HEK293 (cell line): ENCODE results near the gene VIPR2.
A peak's percentile ranks its signal among the peaks of the same experiment; 100 is the strongest.

Source experiments
- CTCF ChIA-PET: fragments of 350-600 bp; formaldehyde crosslinking; extraction: SDS; loops from one replicate; lab custom pipeline; 2021; ENCODE audit warnings: antibody characterized with exemption; lab: Yijun Ruan, JAX
- POLR2A ChIA-PET: fragments of 300-600 bp; formaldehyde crosslinking; extraction: SDS; loops from one replicate; lab custom pipeline; 2020; ENCODE audit warnings: antibody characterized with exemption, inconsistent platforms; lab: Yijun Ruan, JAX
- H3K27ac ChIP-seq: fragments of 200-500 bp; sonication (Bioruptor generic); 2 replicates; pipeline ENCODE4 v1.5.1; 2014; ENCODE audit warnings: low read depth, low read length, control low read depth, inconsistent platforms; ENCODE audit errors: extremely low read depth
- H3K36me3 ChIP-seq, 2 experiments: fragments of 200-500 bp in 1 of 2; sonication (Bioruptor generic) in 1 of 2; 1 replicate in 1 of 2; 2 replicates in 1 of 2; pipeline ENCODE4 v1.5.1; 2014 to 2017; ENCODE audit warnings: inconsistent platforms in 2 of 2, low read length in 2 of 2; ENCODE audit not compliant: control insufficient read depth in 2 of 2, insufficient read depth in 1 of 2
- H3K4me1 ChIP-seq: fragments of 200-500 bp; sonication (Bioruptor generic); 2 replicates; pipeline ENCODE4 v1.5.1; 2014; ENCODE audit warnings: mild to moderate bottlenecking, low read length, inconsistent platforms; ENCODE audit not compliant: control insufficient read depth, insufficient read depth
- H3K4me3 ChIP-seq: 2 replicates; pipeline ENCODE4 v1.5.1; 2011; ENCODE audit warnings: low read depth, mild to moderate bottlenecking, control low read depth, low read length, moderate library complexity
- H3K9me3 ChIP-seq: fragments of 200-500 bp; sonication (Bioruptor generic); 2 replicates; pipeline ENCODE4 v1.5.1; 2014; ENCODE audit warnings: low read depth, low read length, inconsistent platforms; ENCODE audit not compliant: control insufficient read depth, insufficient read depth
- BCL11A ChIP-seq: fragments of 450-650 bp; formaldehyde crosslinking; IDR thresholded peaks from 2 replicates; pipeline ENCODE4 v1.5.1; 2016; ENCODE audit warnings: low read depth, missing biosample characterization, missing genetic modification characterization
- HOXC10 ChIP-seq: sonication (generic); formaldehyde crosslinking; IDR thresholded peaks from 2 replicates; pipeline ENCODE4 v1.8.1; 2023; ENCODE audit warnings: mild to moderate bottlenecking, missing genetic modification reagents
- IKZF3 ChIP-seq: fragments of 450-650 bp; IDR thresholded peaks from 2 replicates; pipeline ENCODE4 v1.5.0; 2018; ENCODE audit warnings: missing biosample characterization, mild to moderate bottlenecking, missing genetic modification characterization, moderate library complexity
- KLF1 ChIP-seq: fragments of 450-650 bp; formaldehyde crosslinking; IDR thresholded peaks from 2 replicates; pipeline ENCODE4 v1.5.1; 2016; ENCODE audit warnings: missing biosample characterization, missing genetic modification characterization
- REST ChIP-seq: fragments of 450-650 bp; formaldehyde crosslinking; IDR thresholded peaks from 2 replicates; pipeline ENCODE4 v1.5.1; 2016; ENCODE audit warnings: missing biosample characterization, missing genetic modification characterization
- ZBTB6 ChIP-seq: fragments of 450-650 bp; formaldehyde crosslinking; IDR thresholded peaks from 2 replicates; pipeline ENCODE4 v1.5.1; 2017; ENCODE audit warnings: missing biosample characterization, missing genetic modification characterization
- ZFP69B ChIP-seq: fragments of 450-650 bp; formaldehyde crosslinking; IDR thresholded peaks from 2 replicates; pipeline ENCODE4 v1.5.1; 2016; ENCODE audit warnings: missing biosample characterization, missing genetic modification characterization
- ZNF184 ChIP-seq: fragments of 450-650 bp; IDR thresholded peaks from 2 replicates; pipeline ENCODE4 v1.5.1; 2018; ENCODE audit warnings: missing biosample characterization, mild to moderate bottlenecking, missing genetic modification characterization
- ZNF214 ChIP-seq: fragments of 450-650 bp; formaldehyde crosslinking; IDR thresholded peaks from 2 replicates; pipeline ENCODE4 v1.5.1; 2017; ENCODE audit warnings: missing biosample characterization, mild to moderate bottlenecking, missing genetic modification characterization, borderline replicate concordance
- ZNF274 ChIP-seq, 2 experiments: fragments of 200-500 bp in 1 of 2; fragments of 450-650 bp in 1 of 2; sonication (Bioruptor generic) in 1 of 2; formaldehyde crosslinking in 1 of 2; IDR thresholded peaks; 2 replicates each; pipeline versions ENCODE4 v1.5.1 to v1.6.1; 2014 to 2016; ENCODE audit warnings: borderline replicate concordance in 1 of 2, inconsistent platforms in 1 of 2, low read length in 1 of 2, missing biosample characterization in 1 of 2, missing genetic modification characterization in 1 of 2
- ZNF366 ChIP-seq: fragments of 450-650 bp; formaldehyde crosslinking; conservative IDR thresholded peaks from 2 replicates; pipeline ENCODE4 v1.5.1; 2016; ENCODE audit warnings: missing biosample characterization, missing genetic modification characterization
- ZNF416 ChIP-seq: fragments of 450-650 bp; formaldehyde crosslinking; IDR thresholded peaks from 2 replicates; pipeline ENCODE4 v1.5.1; 2016; ENCODE audit warnings: missing biosample characterization, missing genetic modification characterization
- ZNF423 ChIP-seq: fragments of 450-650 bp; formaldehyde crosslinking; IDR thresholded peaks from 2 replicates; pipeline ENCODE4 v1.5.1; 2016; ENCODE audit warnings: missing biosample characterization, missing genetic modification characterization
- ZNF639 ChIP-seq: fragments of 450-650 bp; formaldehyde crosslinking; IDR thresholded peaks from 2 replicates; pipeline ENCODE4 v1.5.1; 2016; ENCODE audit warnings: missing biosample characterization, missing genetic modification characterization
- ZNF76 ChIP-seq: fragments of 450-650 bp; formaldehyde crosslinking; IDR thresholded peaks from 2 replicates; pipeline ENCODE4; 2016; ENCODE audit warnings: low read depth, missing biosample characterization, missing genetic modification characterization, borderline replicate concordance

The VIPR2 gene

GRCh38 chr7:159028508-159029401 lies 115.9 kb downstream of the VIPR2 start:
- Histone ChIP-seq H3K27ac (no peak overlapping the region), H3K36me3 (no peaks in the 10 kb centered on the region), H3K9me3 (no peaks in the 10 kb centered on the region), H3K4me3 (no peak overlapping the region)
- no peak for TF ChIP-seq ZNF423 (tag by site-specific recombination)
- TF ChIP-seq ZFP69B (tag by site-specific recombination) = no peak
- no peak for TF ChIP-seq ZNF214
- no peak for TF ChIP-seq ZNF416
- TF ChIP-seq ZNF639 (tag by site-specific recombination) = no peak
- no peak for TF ChIP-seq ZNF76 (tag by site-specific recombination)
- no peak for TF ChIP-seq ZNF184 (tag by site-specific recombination)
- TF ChIP-seq ZNF274 (IDR thresholded peaks at IDR 0.05; ENCODE audit: low read length) = no peak
- TF ChIP-seq ZNF274 (tag by site-specific recombination; IDR thresholded peaks at IDR 0.05; ENCODE audit: borderline replicate concordance) = no peak
- no peak for TF ChIP-seq ZNF366 (tag by site-specific recombination)
- no peak for TF ChIP-seq BCL11A (tag by site-specific recombination)
- no peak for TF ChIP-seq IKZF3 (tag by site-specific recombination)
- TF ChIP-seq REST (tag by site-specific recombination) = no peak
- TF ChIP-seq, all 188 proteins: peak for 0
- POLR2A ChIA-PET = no interaction called here
- H3K4me1 ChIP-seq = no peaks in the 10 kb centered on the region
- CTCF ChIA-PET = interaction anchor here (0.6 to 0.7 kb wide), 2 partner anchors 52 to 359 kb away, joined by 3 to 4 read pairs; no protein-coding TSS in a partner anchor

GRCh38 chr7:159027789-159028507 lies 116.7 kb downstream of the VIPR2 start:
- ChIA-PET CTCF (no interaction called here), POLR2A (interaction anchor here (0.6 to 1.3 kb wide), 2 partner anchors 13 to 315 kb away, joined by 3 to 5 read pairs; no protein-coding TSS in a partner anchor)
- H3K4me3 ChIP-seq = no peak overlapping the region
- no peaks in the 10 kb centered on the region for H3K4me1 ChIP-seq
- TF ChIP-seq HOXC10 (no peak), ZBTB6 (tag by site-specific recombination) (no peak), KLF1 (tag by site-specific recombination) (peak; percentile 78)
- no peak overlapping the region for H3K27ac ChIP-seq
- H3K9me3 ChIP-seq = no peaks in the 10 kb centered on the region
- H3K36me3 ChIP-seq = no peaks in the 10 kb centered on the region
